Breast epithelium (tissue), 4 donors: Measurements from ENCODE around the gene ZNF879. TPM values are rescaled to one million over a fixed set of nuclear protein-coding genes. Genes with fewer than 3 reads are reported as not detected.

Experiments used
- DNase-seq, 2 donors: peaks; one replicate each; pipeline ENCODE4 v3.0.0-alpha.2; 2019; ENCODE audit warnings: low spot score in 2 of 2
- H3K27ac ChIP-seq, 2 donors: fragments of 200-600 bp; sonication (generic) in 1 of 2; one replicate each; pipeline ENCODE4 v1.5.1; 2016 to 2019; ENCODE audit warnings: mild to moderate bottlenecking in 1 of 2
- H3K27me3 ChIP-seq, 2 donors: fragments of 200-600 bp; sonication (generic) in 1 of 2; one replicate each; pipeline versions ENCODE4 v1.5.1 to v1.6.0; 2017 to 2019; ENCODE audit warnings: control low read depth in 1 of 2, mild to moderate bottlenecking in 1 of 2
- H3K36me3 ChIP-seq: fragments of 200-600 bp; one replicate; pipeline ENCODE4 v1.5.1; 2019
- H3K4me1 ChIP-seq, 2 donors: fragments of 200-600 bp; sonication (generic); one replicate each; pipeline ENCODE4 v1.5.1; 2016 to 2019; ENCODE audit warnings: control low read depth in 1 of 2
- H3K4me3 ChIP-seq, 3 donors: fragments of 200-600 bp; sonication (generic); 1 replicate in 2 of 3; 2 replicates in 1 of 3; pipeline ENCODE4 v1.5.1; 2016 to 2019; ENCODE audit warnings: mild to moderate bottlenecking in 3 of 3, moderate library complexity in 2 of 3
- H3K9me3 ChIP-seq, 2 donors: fragments of 200-600 bp; sonication (generic) in 1 of 2; one replicate each; pipeline ENCODE4 v1.5.1; 2016 to 2019; ENCODE audit warnings: control low read depth in 1 of 2
- CTCF ChIP-seq, 3 donors: fragments of 450-650 bp; IDR thresholded peaks; one replicate each; pipeline ENCODE4 v1.5.1; 2016 to 2017; ENCODE audit warnings: antibody characterized with exemption in 3 of 3, mild to moderate bottlenecking in 3 of 3, moderate library complexity in 3 of 3
- POLR2A ChIP-seq: fragments of 450-650 bp; IDR thresholded peaks from one replicate; pipeline ENCODE4 v1.6.1; 2016; ENCODE audit warnings: antibody characterized with exemption, mild to moderate bottlenecking, moderate library complexity
- POLR2AphosphoS5 ChIP-seq, 3 donors: sonication (generic); formaldehyde crosslinking; IDR thresholded peaks; one replicate each; pipeline ENCODE4 v1.6.1; 2017; ENCODE audit warnings: antibody characterized with exemption in 3 of 3
- intact Hi-C: fragments of 100-400 bp; cut with DNase I; formaldehyde crosslinking; loops from one replicate; pipeline ENCODE4 v1.15.1; 2023; ENCODE audit warnings: low total_unique reads
- total RNA-seq, 3 donors: library from RNA; depleted of rRNA; stranded (reverse); fragments of >200 nt; gene quantifications; one replicate each; pipeline ENCODE4 v1.1.0, GENCODE V29; 2016

Gene ZNF879
- total RNA-seq, result 10 to 100 TPM in 1 of 3 donors, 1 to 10 TPM in 2; 4.8 to 13.8 (median 7.9) TPM

GRCh38 chr5:179023528-179024189 lies at the start of gene ZNF879:
Gene ZNF879 (plus strand): TSS chr5:179023804. CDS start chr5:179025005, 1,201 bp downstream.
- peak; percentile 89 for DNase-seq
- Histone ChIP-seq H3K36me3 (peaks cover 19% of the 10 kb centered on the region), H3K27ac (peak within 1 kb of the TSS; percentile 88 to 92), H3K27me3 (no peaks in the 10 kb centered on the region), H3K4me3 (peak within 1 kb of the TSS; percentile 75 to 86 (median 75)), H3K9me3 (peaks cover 32 to 34% of the 10 kb centered on the region in 2 donors), H3K4me1 (no peaks in the 10 kb centered on the region)
- intact Hi-C loops, result loop anchor here (2.0 kb wide), 1 partner anchor 21 kb away; no protein-coding TSS in a partner anchor
- TF ChIP-seq POLR2AphosphoS5 (IDR thresholded peaks at IDR 0.05), result peak; percentile 50 to 73 (median 56)
- no peak for TF ChIP-seq POLR2A

- H3K36me3 ChIP-seq, result no peaks in the 10 kb centered on the region
- no peak overlapping the region for H3K27ac ChIP-seq
- no peak overlapping the region for H3K4me3 ChIP-seq
- H3K9me3 ChIP-seq, result peaks cover 88 to 96% of the 10 kb centered on the region in 2 donors
- H3K4me1 ChIP-seq, result no peaks in the 10 kb centered on the region
- no peaks in the 10 kb centered on the region for H3K27me3 ChIP-seq
- TF ChIP-seq CTCF (IDR thresholded peaks at IDR 0.05) (no peak), POLR2AphosphoS5 (IDR thresholded peaks at IDR 0.05) (no peak), POLR2A (no peak)
- intact Hi-C loops, result no loop called here
- no peak for DNase-seq
Measured at GRCh38 chr5:178981381-178981780, 42.2 kb upstream of the ZNF879 start.

DNA sequence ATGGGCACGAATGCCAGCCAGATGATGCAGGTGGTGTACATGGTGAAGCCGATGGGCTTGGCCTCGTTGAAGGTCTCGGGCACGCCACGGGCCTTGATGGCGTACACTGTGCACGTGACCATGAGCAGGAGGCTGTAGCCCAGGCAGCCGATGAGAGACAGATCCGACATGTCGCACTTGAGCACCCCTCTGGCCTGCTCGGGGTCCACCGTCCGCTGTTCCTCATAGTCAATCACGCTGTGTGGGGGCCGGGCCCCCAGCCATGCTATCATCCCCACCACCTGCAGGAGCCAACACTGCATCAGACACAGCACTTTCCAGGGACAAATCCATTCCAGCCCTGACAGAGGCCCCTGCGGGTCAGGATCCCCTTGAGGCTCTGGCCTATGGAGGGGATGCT lies 40.7 kb upstream of the ZNF879 start:
- Histone ChIP-seq H3K4me3 (no peak overlapping the region), H3K27ac (no peak overlapping the region), H3K36me3 (no peaks in the 10 kb centered on the region), H3K9me3 (peaks cover 85 to 93% of the 10 kb centered on the region in 2 donors), H3K27me3 (no peaks in the 10 kb centered on the region), H3K4me1 (no peaks in the 10 kb centered on the region)
- intact Hi-C loops, result no loop called here
- no peak for DNase-seq
- TF ChIP-seq POLR2AphosphoS5 (IDR thresholded peaks at IDR 0.05) (no peak), CTCF (IDR thresholded peaks at IDR 0.05) (no peak), POLR2A (no peak)

GRCh38 chr5:178983728-178984127 lies 39.9 kb upstream of the ZNF879 start:
- Histone ChIP-seq H3K4me3 (no peak overlapping the region), H3K9me3 (peaks cover 88 to 90% of the 10 kb centered on the region in 2 donors), H3K27ac (no peak overlapping the region), H3K4me1 (no peaks in the 10 kb centered on the region), H3K36me3 (no peaks in the 10 kb centered on the region), H3K27me3 (no peaks in the 10 kb centered on the region)
- no peak for DNase-seq
- TF ChIP-seq CTCF (IDR thresholded peaks at IDR 0.05), result no peak
- intact Hi-C loops, result no loop called here

DNA sequence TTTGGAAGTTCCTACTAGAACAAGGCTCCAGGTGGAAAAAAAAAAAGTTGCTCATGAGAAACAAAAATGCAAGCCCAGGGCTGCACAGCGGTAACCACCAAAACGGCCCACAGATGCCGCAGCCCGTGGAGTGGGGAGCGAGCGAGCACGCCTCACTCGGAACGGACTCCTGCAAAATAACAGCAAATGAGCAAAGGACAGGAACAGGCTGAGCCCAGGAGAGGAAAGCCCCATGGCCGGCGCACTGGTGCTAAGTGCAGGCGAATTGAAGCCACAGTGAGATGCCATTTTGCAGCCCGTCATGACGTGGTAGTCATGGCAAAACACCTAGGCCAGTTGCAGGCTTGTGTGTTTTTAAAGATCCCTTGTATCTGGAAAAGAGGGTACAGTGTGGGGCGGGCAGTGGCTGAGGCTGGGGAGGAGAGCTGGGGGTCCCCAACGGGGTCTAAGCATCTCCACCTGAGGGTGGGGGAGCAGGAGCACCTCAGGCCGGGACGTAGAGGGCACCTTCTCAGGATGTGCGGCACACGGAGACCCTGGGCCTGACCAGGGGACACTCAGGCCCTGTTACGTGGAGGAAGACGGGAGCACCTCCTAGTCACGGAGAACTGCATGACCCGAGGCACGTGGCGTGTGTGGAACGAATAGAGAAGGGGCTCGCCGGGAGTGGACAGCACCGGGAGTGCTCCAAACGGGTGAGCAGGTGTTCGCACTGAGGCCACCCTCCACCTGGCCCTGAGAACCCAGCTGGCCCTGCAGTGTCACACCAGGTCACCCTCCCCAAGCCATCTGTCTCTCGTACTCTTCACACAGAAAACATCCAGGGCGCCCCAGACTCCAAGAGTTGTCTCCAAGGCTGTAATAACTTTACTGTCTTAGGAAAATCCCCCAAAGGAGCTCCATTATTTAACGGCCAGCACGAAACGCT lies 39.2 kb upstream of the ZNF879 start:
- Histone ChIP-seq H3K9me3 (peaks cover 88 to 90% of the 10 kb centered on the region in 2 donors), H3K27ac (no peak overlapping the region), H3K36me3 (no peaks in the 10 kb centered on the region), H3K27me3 (no peaks in the 10 kb centered on the region), H3K4me3 (no peak overlapping the region), H3K4me1 (no peaks in the 10 kb centered on the region)
- TF ChIP-seq POLR2A (no peak), CTCF (IDR thresholded peaks at IDR 0.05) (no peak), POLR2AphosphoS5 (IDR thresholded peaks at IDR 0.05) (no peak)
- intact Hi-C loops, result no loop called here
- DNase-seq, result no peak
